AG10803 (cell line): ENCODE results near the gene PRAC2.

Experiments
- DNase-seq: peaks from one replicate; pipeline ENCODE4 v3.0.0; 2010; ENCODE audit warnings: low read depth
- H3K4me3 ChIP-seq: 2 replicates; pipeline ENCODE4 v1.5.1; 2011; ENCODE audit warnings: mild to moderate bottlenecking, low read length, control low read depth
- CTCF ChIP-seq: conservative IDR thresholded peaks from 2 replicates; pipeline ENCODE4 v1.5.1; 2011; ENCODE audit warnings: mild to moderate bottlenecking, low read length, control low read depth, inconsistent platforms

The PRAC2 gene

GRCh38 chr17:48722915-48723422 is at the start of gene PRAC2:
Gene PRAC2 (plus strand): TSS chr17:48723185. CDS start chr17:48724411, 1,226 bp downstream.
- H3K4me3 ChIP-seq, result peak within 1 kb of the TSS; percentile 5; the same call in 1 of the 2 replicates
- no peak for TF ChIP-seq CTCF
- no peak for DNase-seq

- no peak for DNase-seq
- TF ChIP-seq CTCF, result no peak
- no peak overlapping the region for H3K4me3 ChIP-seq
Observed at GRCh38 chr17:48676963-48677558, 45.9 kb upstream of the PRAC2 start.

GRCh38 chr17:48678141-48678971 is 44.6 kb upstream of the PRAC2 start:
- DNase-seq, result peak; percentile 48
- H3K4me3 ChIP-seq, result peak overlapping the region; percentile 37
- peak; percentile 73 for TF ChIP-seq CTCF

- DNase-seq, result no peak
- H3K4me3 ChIP-seq, result no peak overlapping the region
- TF ChIP-seq CTCF, result no peak
Observed at GRCh38 chr17:48679385-48680096, 43.4 kb upstream of the PRAC2 start.

- H3K4me3 ChIP-seq, result no peak overlapping the region
- DNase-seq, result no peak
- TF ChIP-seq CTCF, result no peak
Observed at GRCh38 chr17:48681609-48682008, 41.4 kb upstream of the PRAC2 start.

GRCh38 chr17:48690655-48691054 is 32.3 kb upstream of the PRAC2 start:
- no peak for DNase-seq
- no peak for TF ChIP-seq CTCF
- no peak overlapping the region for H3K4me3 ChIP-seq
